WI38 (cell line): Measurements from ENCODE around the gene NFAT5.
"Not testable (repeated sequence)": the region's sequence is repeated elsewhere in the genome, so short reads cannot be mapped to it uniquely, and the experiment has no call there.

Source experiments
- H3K4me3 ChIP-seq: 2 replicates; pipeline ENCODE4 v1.5.1; 2011; ENCODE audit warnings: low read depth, mild to moderate bottlenecking, control low read depth, low read length
- CTCF ChIP-seq: IDR thresholded peaks from 2 replicates; pipeline ENCODE4 v1.5.1; 2012; ENCODE audit warnings: low read depth, mild to moderate bottlenecking, control low read depth, low read length

Gene NFAT5

GRCh38 chr16:69565671-69566239, at the start of gene NFAT5:
Gene NFAT5 (plus strand): TSS chr16:69565966. CDS start chr16:69566302, 336 bp downstream.
- H3K4me3 ChIP-seq: peak within 1 kb of the TSS; percentile 93

GRCh38 chr16:69517914-69518313, 47.9 kb upstream of the NFAT5 start:
- H3K4me3 ChIP-seq: not testable (repeated sequence)

More at GRCh38 chr16:69565671-69566239, at the start of gene NFAT5:
- TF ChIP-seq CTCF: no peak

- H3K4me3 ChIP-seq: no peak overlapping the region
- TF ChIP-seq CTCF: no peak
Measured at GRCh38 chr16:69520413-69520799, 45.4 kb upstream of the NFAT5 start.

GRCh38 chr16:69520800-69521602, 44.8 kb upstream of the NFAT5 start:
- TF ChIP-seq CTCF: no peak
- H3K4me3 ChIP-seq: no peak overlapping the region

- TF ChIP-seq CTCF: no peak
- H3K4me3 ChIP-seq: no peak overlapping the region
Measured at GRCh38 chr16:69522041-69522578, 43.7 kb upstream of the NFAT5 start.

GRCh38 chr16:69522732-69523404, 42.9 kb upstream of the NFAT5 start:
- H3K4me3 ChIP-seq: no peak overlapping the region

More at GRCh38 chr16:69522732-69523404, 42.9 kb upstream of the NFAT5 start:
- no peak for TF ChIP-seq CTCF
